ENCODE results near the gene PDE4D.

The PDE4D gene

GRCh38 chr5:59621477-59621876 lies 272.0 kb downstream of the PDE4D start:
- H3K4me1 ChIP-seq (ENCODE audit: control insufficient read depth in 2 of 2, insufficient read depth in 1 of 2, low read depth in 1 of 2, low read length in 2 of 2) = peaks cover 0 to 3% of the 10 kb centered on the region in 2 donors
- no peak overlapping the region for H2BK5ac ChIP-seq (ENCODE audit: low read length)
- H3K23ac ChIP-seq (ENCODE audit: low read depth, low read length, poor library complexity) = no peak overlapping the region
- no peak overlapping the region for H3K4me3 ChIP-seq (ENCODE audit: low read length in 2 of 2)
- no peak overlapping the region for H3K9ac ChIP-seq (ENCODE audit: low read depth, low read length, poor library complexity)
- H4K8ac ChIP-seq (ENCODE audit: low read depth, low read length) = no peak overlapping the region
- H3K4ac ChIP-seq (ENCODE audit: low read length) = no peak overlapping the region
- H2BK15ac ChIP-seq (ENCODE audit: low read length) = no peak overlapping the region
- H2BK12ac ChIP-seq (ENCODE audit: low read length) = no peak overlapping the region
- no peaks in the 10 kb centered on the region for H3K9me3 ChIP-seq (replicated peaks in 1 of 2; ENCODE audit: control insufficient read depth in 2 of 2, insufficient read depth in 1 of 2, low read depth in 1 of 2, low read length in 2 of 2)
- H3K36me3 ChIP-seq (replicated peaks in 1 of 2; ENCODE audit: control insufficient read depth in 2 of 2, insufficient read depth in 2 of 2, low read length in 2 of 2) = no peaks in the 10 kb centered on the region
- no peak overlapping the region for H3K4me2 ChIP-seq (ENCODE audit: insufficient read depth, low read length, poor library complexity, severe bottlenecking)
- H4K91ac ChIP-seq (ENCODE audit: low read depth, low read length, poor library complexity) = no peak overlapping the region
- no peak overlapping the region for H3K18ac ChIP-seq (ENCODE audit: low read length)
- H3K27ac ChIP-seq (replicated peaks; ENCODE audit: low read length) = no peak overlapping the region
- H2BK120ac ChIP-seq (ENCODE audit: low read depth, low read length) = no peak overlapping the region
- DNase-seq (ENCODE audit: low spot score) = no peak
- H3K27me3 ChIP-seq (ENCODE audit: control insufficient read depth in 3 of 3, insufficient read depth in 3 of 3, low read depth in 1 of 3, low read length in 3 of 3) = no peaks in the 10 kb centered on the region
- H3K79me1 ChIP-seq (ENCODE audit: low read depth, low read length) = no peaks in the 10 kb centered on the region
- H2AFZ ChIP-seq (ENCODE audit: low read length) = no peak overlapping the region
- no peak overlapping the region for H2AK5ac ChIP-seq (ENCODE audit: low read depth, low read length)
- H3K14ac ChIP-seq (ENCODE audit: low read length) = no peak overlapping the region

GRCh38 chr5:59620535-59621212 lies 272.9 kb downstream of the PDE4D start:
- H4K91ac ChIP-seq (ENCODE audit: low read depth, low read length, poor library complexity) = no peak overlapping the region
- H4K8ac ChIP-seq (ENCODE audit: low read depth, low read length) = no peak overlapping the region
- no peak overlapping the region for H2BK15ac ChIP-seq (ENCODE audit: low read length)
- no peak overlapping the region for H2AFZ ChIP-seq (ENCODE audit: low read length)
- H3K9ac ChIP-seq (ENCODE audit: low read depth, low read length, poor library complexity) = no peak overlapping the region
- H2BK120ac ChIP-seq (ENCODE audit: low read depth, low read length) = no peak overlapping the region
- H3K9me3 ChIP-seq (replicated peaks in 1 of 2; ENCODE audit: control insufficient read depth in 2 of 2, insufficient read depth in 1 of 2, low read depth in 1 of 2, low read length in 2 of 2) = no peaks in the 10 kb centered on the region
- no peak overlapping the region for H3K4me2 ChIP-seq (ENCODE audit: insufficient read depth, low read length, poor library complexity, severe bottlenecking)
- DNase-seq (ENCODE audit: low spot score) = no peak
- H2AK5ac ChIP-seq (ENCODE audit: low read depth, low read length) = no peak overlapping the region
- H3K27ac ChIP-seq (replicated peaks; ENCODE audit: low read length) = no peak overlapping the region
- H3K23ac ChIP-seq (ENCODE audit: low read depth, low read length, poor library complexity) = no peak overlapping the region
- H2BK12ac ChIP-seq (ENCODE audit: low read length) = no peak overlapping the region
- no peak overlapping the region for H2BK5ac ChIP-seq (ENCODE audit: low read length)
- no peak overlapping the region for H3K14ac ChIP-seq (ENCODE audit: low read length)
- H3K27me3 ChIP-seq (ENCODE audit: control insufficient read depth in 3 of 3, insufficient read depth in 3 of 3, low read depth in 1 of 3, low read length in 3 of 3) = no peaks in the 10 kb centered on the region
- no peak overlapping the region for H3K4me3 ChIP-seq (ENCODE audit: low read length in 2 of 2)
- no peaks in the 10 kb centered on the region for H3K79me1 ChIP-seq (ENCODE audit: low read depth, low read length)
- H3K4me1 ChIP-seq (ENCODE audit: control insufficient read depth in 2 of 2, insufficient read depth in 1 of 2, low read depth in 1 of 2, low read length in 2 of 2) = peaks cover 0 to 3% of the 10 kb centered on the region in 2 donors
- H3K36me3 ChIP-seq (replicated peaks in 1 of 2; ENCODE audit: control insufficient read depth in 2 of 2, insufficient read depth in 2 of 2, low read length in 2 of 2) = no peaks in the 10 kb centered on the region
- H3K4ac ChIP-seq (ENCODE audit: low read length) = no peak overlapping the region
- no peak overlapping the region for H3K18ac ChIP-seq (ENCODE audit: low read length)

- no peak overlapping the region for H3K23ac ChIP-seq (ENCODE audit: low read depth, low read length, poor library complexity)
- H3K9me3 ChIP-seq (replicated peaks in 1 of 2; ENCODE audit: control insufficient read depth in 2 of 2, insufficient read depth in 1 of 2, low read depth in 1 of 2, low read length in 2 of 2) = no peaks in the 10 kb centered on the region
- no CpG with 5 or more reads among the region's 3 CpGs for WGBS, 2 donors (ENCODE audit: extremely low coverage in 2 of 2, insufficient read length in 2 of 2, insufficient replicate concordance in 1 of 2)
- H2AK5ac ChIP-seq (ENCODE audit: low read depth, low read length) = no peak overlapping the region
- no peak overlapping the region for H3K14ac ChIP-seq (ENCODE audit: low read length)
- no peak overlapping the region for H3K4me3 ChIP-seq (ENCODE audit: low read length in 2 of 2)
- H3K36me3 ChIP-seq (replicated peaks in 1 of 2; ENCODE audit: control insufficient read depth in 2 of 2, insufficient read depth in 2 of 2, low read length in 2 of 2) = no peaks in the 10 kb centered on the region
- H2BK15ac ChIP-seq (ENCODE audit: low read length) = no peak overlapping the region
- no peak overlapping the region for H3K27ac ChIP-seq (replicated peaks; ENCODE audit: low read length)
- DNase-seq (ENCODE audit: low spot score) = no peak
- no peak overlapping the region for H4K8ac ChIP-seq (ENCODE audit: low read depth, low read length)
- H2BK12ac ChIP-seq (ENCODE audit: low read length) = no peak overlapping the region
- H2AFZ ChIP-seq (ENCODE audit: low read length) = no peak overlapping the region
- H4K91ac ChIP-seq (ENCODE audit: low read depth, low read length, poor library complexity) = no peak overlapping the region
- H3K79me1 ChIP-seq (ENCODE audit: low read depth, low read length) = no peaks in the 10 kb centered on the region
- H3K18ac ChIP-seq (ENCODE audit: low read length) = no peak overlapping the region
- peaks cover 1 to 3% of the 10 kb centered on the region in 2 donors for H3K4me1 ChIP-seq (ENCODE audit: control insufficient read depth in 2 of 2, insufficient read depth in 1 of 2, low read depth in 1 of 2, low read length in 2 of 2)
- no peak overlapping the region for H3K4ac ChIP-seq (ENCODE audit: low read length)
- H3K4me2 ChIP-seq (ENCODE audit: insufficient read depth, low read length, poor library complexity, severe bottlenecking) = no peak overlapping the region
- no peaks in the 10 kb centered on the region for H3K27me3 ChIP-seq (ENCODE audit: control insufficient read depth in 3 of 3, insufficient read depth in 3 of 3, low read depth in 1 of 3, low read length in 3 of 3)
- H2BK120ac ChIP-seq (ENCODE audit: low read depth, low read length) = no peak overlapping the region
- H3K9ac ChIP-seq (ENCODE audit: low read depth, low read length, poor library complexity) = no peak overlapping the region
- no peak overlapping the region for H2BK5ac ChIP-seq (ENCODE audit: low read length)
Measured at GRCh38 chr5:59618644-59619043, 274.9 kb downstream of the PDE4D start.

DNA sequence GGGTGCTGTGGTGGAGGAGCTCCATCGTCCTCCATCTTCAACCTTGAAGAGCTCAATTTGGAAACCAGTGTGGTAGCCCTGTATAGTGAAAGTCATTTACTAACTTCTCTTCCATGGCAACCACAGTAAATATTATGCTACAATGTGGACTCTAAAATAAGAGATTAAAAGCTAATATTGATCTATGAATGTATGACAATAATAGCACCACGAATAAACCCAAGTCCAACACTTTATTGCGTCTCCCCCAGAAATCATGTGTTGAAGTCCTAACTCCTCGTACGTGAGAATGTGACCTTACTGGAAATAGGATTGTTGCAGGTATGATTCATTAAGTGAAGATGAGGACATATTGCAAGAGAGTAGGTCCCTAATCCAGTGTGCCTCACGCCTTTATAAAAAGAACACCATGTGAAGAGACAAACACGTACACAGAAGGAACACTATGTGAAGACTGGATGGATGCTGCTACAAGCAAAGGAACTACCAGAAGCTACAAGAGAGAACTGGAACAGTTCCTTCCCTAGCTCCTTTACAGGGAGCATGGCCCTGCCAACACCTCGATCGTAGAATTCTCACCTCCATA lies 276.2 kb downstream of the PDE4D start:
- Histone ChIP-seq H3K4me3 (ENCODE audit: low read length in 2 of 2) (no peak overlapping the region), H3K4me2 (ENCODE audit: insufficient read depth, low read length, poor library complexity, severe bottlenecking) (no peak overlapping the region), H2AFZ (ENCODE audit: low read length) (no peak overlapping the region), H3K18ac (ENCODE audit: low read length) (no peak overlapping the region), H2AK5ac (ENCODE audit: low read depth, low read length) (no peak overlapping the region), H2BK15ac (ENCODE audit: low read length) (no peak overlapping the region), H3K27me3 (ENCODE audit: control insufficient read depth in 3 of 3, insufficient read depth in 3 of 3, low read depth in 1 of 3, low read length in 3 of 3) (no peaks in the 10 kb centered on the region), H2BK12ac (ENCODE audit: low read length) (no peak overlapping the region), H3K4ac (ENCODE audit: low read length) (no peak overlapping the region), H4K8ac (ENCODE audit: low read depth, low read length) (no peak overlapping the region), H2BK5ac (ENCODE audit: low read length) (no peak overlapping the region), H4K91ac (ENCODE audit: low read depth, low read length, poor library complexity) (no peak overlapping the region), H3K9me3 (replicated peaks in 1 of 2; ENCODE audit: control insufficient read depth in 2 of 2, insufficient read depth in 1 of 2, low read depth in 1 of 2, low read length in 2 of 2) (no peaks in the 10 kb centered on the region), H3K4me1 (ENCODE audit: control insufficient read depth in 2 of 2, insufficient read depth in 1 of 2, low read depth in 1 of 2, low read length in 2 of 2) (peaks cover 1 to 3% of the 10 kb centered on the region in 2 donors), H2BK120ac (ENCODE audit: low read depth, low read length) (no peak overlapping the region), H3K9ac (ENCODE audit: low read depth, low read length, poor library complexity) (no peak overlapping the region), H3K79me1 (ENCODE audit: low read depth, low read length) (no peaks in the 10 kb centered on the region), H3K23ac (ENCODE audit: low read depth, low read length, poor library complexity) (no peak overlapping the region), H3K14ac (ENCODE audit: low read length) (no peak overlapping the region), H3K36me3 (replicated peaks in 1 of 2; ENCODE audit: control insufficient read depth in 2 of 2, insufficient read depth in 2 of 2, low read length in 2 of 2) (no peaks in the 10 kb centered on the region), H3K27ac (replicated peaks; ENCODE audit: low read length) (no peak overlapping the region)
- no CpG with 5 or more reads among the region's 9 CpGs for WGBS, 2 donors (ENCODE audit: extremely low coverage in 2 of 2, insufficient read length in 2 of 2, insufficient replicate concordance in 1 of 2)
- no peak for DNase-seq (ENCODE audit: low spot score)
